Measurements from ENCODE around the gene TAF12. TPM values are rescaled to one million over a fixed set of nuclear protein-coding genes. Genes with fewer than 3 reads are reported as not detected.

TAF12 gene
- polyA plus RNA-seq, 1 donor (not counting 4 experiments of a cell fraction or from before 2014, with no cell fraction given), result 56.9 TPM

- Histone ChIP-seq H3K27ac (ENCODE audit: control insufficient read depth, insufficient read depth, low read length) (no peak overlapping the region), H3K4me3 (ENCODE audit: control insufficient read depth in 2 of 3, extremely low read depth in 1 of 3, insufficient read depth in 2 of 3, low read depth in 1 of 3, low read length in 3 of 3) (no peak overlapping the region), H3K4me1 (ENCODE audit: control insufficient read depth, extremely low read depth, insufficient read depth, low read length) (peaks cover 16% of the 10 kb centered on the region), H3K79me2 (ENCODE audit: control insufficient read depth, insufficient read depth, low read length) (no peaks in the 10 kb centered on the region), H3K9ac (ENCODE audit: control insufficient read depth, extremely low read depth, insufficient read depth, low read length) (no peak overlapping the region), H3K36me3 (ENCODE audit: control insufficient read depth in 2 of 2, extremely low read depth in 1 of 2, insufficient read depth in 2 of 2, low read length in 2 of 2) (peaks cover 14 to 20% of the 10 kb centered on the region in 2 experiments), H3K9me1 (ENCODE audit: control insufficient read depth, extremely low read depth, insufficient read depth, low read length) (no peaks in the 10 kb centered on the region), H3K4me2 (ENCODE audit: control insufficient read depth, extremely low read depth, insufficient read depth, low read depth, low read length) (no peak overlapping the region), H3K9me3 (ENCODE audit: control insufficient read depth, low read depth, low read length) (no peaks in the 10 kb centered on the region), H2AFZ (ENCODE audit: control insufficient read depth, low read length) (no peak overlapping the region), H3K27me3 (ENCODE audit: control insufficient read depth, extremely low read depth, insufficient read depth, low read length) (no peaks in the 10 kb centered on the region), H4K20me1 (ENCODE audit: control insufficient read depth, extremely low read depth, insufficient read depth, low read length) (no peaks in the 10 kb centered on the region)
- dilution Hi-C loops (cut with MboI; ENCODE audit: extremely low pct_ligation_motif_present, low sequenced_read_pairs), result no loop called here
- TF ChIP-seq, protein P1, sequence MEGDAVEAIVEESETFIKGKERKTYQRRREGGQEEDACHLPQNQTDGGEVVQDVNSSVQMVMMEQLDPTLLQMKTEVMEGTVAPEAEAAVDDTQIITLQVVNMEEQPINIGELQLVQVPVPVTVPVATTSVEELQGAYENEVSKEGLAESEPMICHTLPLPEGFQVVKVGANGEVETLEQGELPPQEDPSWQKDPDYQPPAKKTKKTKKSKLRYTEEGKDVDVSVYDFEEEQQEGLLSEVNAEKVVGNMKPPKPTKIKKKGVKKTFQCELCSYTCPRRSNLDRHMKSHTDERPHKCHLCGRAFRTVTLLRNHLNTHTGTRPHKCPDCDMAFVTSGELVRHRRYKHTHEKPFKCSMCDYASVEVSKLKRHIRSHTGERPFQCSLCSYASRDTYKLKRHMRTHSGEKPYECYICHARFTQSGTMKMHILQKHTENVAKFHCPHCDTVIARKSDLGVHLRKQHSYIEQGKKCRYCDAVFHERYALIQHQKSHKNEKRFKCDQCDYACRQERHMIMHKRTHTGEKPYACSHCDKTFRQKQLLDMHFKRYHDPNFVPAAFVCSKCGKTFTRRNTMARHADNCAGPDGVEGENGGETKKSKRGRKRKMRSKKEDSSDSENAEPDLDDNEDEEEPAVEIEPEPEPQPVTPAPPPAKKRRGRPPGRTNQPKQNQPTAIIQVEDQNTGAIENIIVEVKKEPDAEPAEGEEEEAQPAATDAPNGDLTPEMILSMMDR (optimal IDR thresholded peaks at IDR 0.05 in 1 of 3, IDR thresholded peaks at IDR 0.05 in 1 of 3, conservative IDR thresholded peaks at IDR 0.05 in 1 of 3; ENCODE audit: extremely low read depth in 1 of 3, insufficient read depth in 2 of 3, low read length in 3 of 3), result no peak
- DNase-seq (ENCODE audit: low read depth, low spot score) (no peak), FAIRE-seq (no peak)
These were observed 38.5 kb downstream of the TAF12 start for GRCh38 chr1:28604411-28604810.

GRCh38 chr1:28602536-28603439, 40.1 kb downstream of the TAF12 start:
- H3K36me3 ChIP-seq (ENCODE audit: control insufficient read depth in 2 of 2, extremely low read depth in 1 of 2, insufficient read depth in 2 of 2, low read length in 2 of 2), result peaks cover 14 to 20% of the 10 kb centered on the region in 2 experiments
- no peak for FAIRE-seq
- peak overlapping the region; percentile 65 for H3K27ac ChIP-seq (ENCODE audit: control insufficient read depth, insufficient read depth, low read length)

More at GRCh38 chr1:28602536-28603439, 40.1 kb downstream of the TAF12 start:
- Histone ChIP-seq H2AFZ (ENCODE audit: control insufficient read depth, low read length) (no peak overlapping the region), H3K9me1 (ENCODE audit: control insufficient read depth, extremely low read depth, insufficient read depth, low read length) (no peaks in the 10 kb centered on the region), H3K9me3 (ENCODE audit: control insufficient read depth, low read depth, low read length) (no peaks in the 10 kb centered on the region), H3K4me3 (ENCODE audit: control insufficient read depth in 2 of 3, extremely low read depth in 1 of 3, insufficient read depth in 2 of 3, low read depth in 1 of 3, low read length in 3 of 3) (no peak overlapping the region), H3K4me2 (ENCODE audit: control insufficient read depth, extremely low read depth, insufficient read depth, low read depth, low read length) (no peak overlapping the region), H3K9ac (ENCODE audit: control insufficient read depth, extremely low read depth, insufficient read depth, low read length) (peak overlapping the region; percentile 52), H3K27me3 (ENCODE audit: control insufficient read depth, extremely low read depth, insufficient read depth, low read length) (no peaks in the 10 kb centered on the region), H3K79me2 (ENCODE audit: control insufficient read depth, insufficient read depth, low read length) (no peaks in the 10 kb centered on the region), H4K20me1 (ENCODE audit: control insufficient read depth, extremely low read depth, insufficient read depth, low read length) (no peaks in the 10 kb centered on the region), H3K4me1 (ENCODE audit: control insufficient read depth, extremely low read depth, insufficient read depth, low read length) (peaks cover 25% of the 10 kb centered on the region)
- TF ChIP-seq, protein P1 (optimal IDR thresholded peaks at IDR 0.05 in 1 of 3, IDR thresholded peaks at IDR 0.05 in 1 of 3, conservative IDR thresholded peaks at IDR 0.05 in 1 of 3; ENCODE audit: extremely low read depth in 1 of 3, insufficient read depth in 2 of 3, low read length in 3 of 3), result peak; percentile 60 to 81 (median 75)
- no peak for TF ChIP-seq EZH2 (IDR thresholded peaks at IDR 0.05; ENCODE audit: low read length)
- dilution Hi-C loops (cut with MboI; ENCODE audit: extremely low pct_ligation_motif_present, low sequenced_read_pairs), result no loop called here
- no peak for DNase-seq (ENCODE audit: low read depth, low spot score)

Measured in keratinocyte (primary cell).